HG03460 (cell line): ENCODE results near the gene LMAN1L.
"Not testable (repeated sequence)": the region's sequence is repeated elsewhere in the genome, so short reads cannot be mapped to it uniquely, and the experiment has no call there.

Experiments
- ATAC-seq: cut with Tn5 transposase; IDR thresholded peaks from one replicate; pipeline ENCODE4 v1.9.1; 2021; ENCODE audit not compliant: unreplicated experiment

LMAN1L gene

DNA sequence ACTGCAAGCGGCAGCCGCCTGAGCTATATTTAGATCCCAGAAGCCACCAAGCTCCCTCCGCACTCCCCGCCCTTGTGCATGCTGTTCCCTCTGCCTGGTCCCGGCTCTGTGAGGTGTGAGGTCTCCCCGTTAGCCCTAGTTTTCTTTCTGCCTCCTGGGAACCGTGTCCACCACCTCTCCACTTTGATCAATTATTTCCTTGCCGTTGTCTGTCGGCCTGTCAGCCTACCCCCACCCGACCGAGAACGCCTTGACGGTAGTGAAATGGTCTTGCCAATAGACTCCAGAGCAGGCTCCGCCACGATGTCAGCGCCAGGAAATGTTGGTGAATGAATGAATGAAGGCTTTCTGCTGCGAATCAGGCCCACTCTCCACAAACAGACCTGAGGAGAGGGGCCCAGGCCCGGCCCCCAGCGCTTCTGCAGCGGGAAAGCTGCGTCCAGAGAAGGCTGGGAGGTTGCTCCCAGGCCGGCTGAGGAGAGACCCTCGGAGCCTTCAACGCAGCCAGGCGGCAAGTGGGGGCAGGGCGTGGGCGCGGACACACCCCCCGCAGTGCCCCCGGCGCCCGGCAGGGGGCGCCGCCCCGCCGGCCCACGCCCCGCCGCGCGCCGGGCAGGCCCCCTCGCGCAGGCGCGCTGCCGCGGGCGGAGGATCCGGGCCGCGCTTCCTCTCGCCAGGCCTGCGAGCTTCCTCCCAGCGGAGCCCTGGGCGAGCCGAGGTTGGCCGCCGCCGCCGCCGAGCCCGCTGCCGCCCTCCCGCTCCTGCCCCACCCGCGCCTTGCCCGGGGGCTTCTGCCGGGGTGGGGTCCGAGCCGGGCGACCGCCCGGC is 31.0 kb upstream of the LMAN1L start, which contains the start of gene CSK:
CSK (plus strand) TSS at position 650 of the 828 bp plus-strand sequence. CDS start 16,218 bp downstream, outside the sequence.
- peak; percentile 18 for ATAC-seq

DNA sequence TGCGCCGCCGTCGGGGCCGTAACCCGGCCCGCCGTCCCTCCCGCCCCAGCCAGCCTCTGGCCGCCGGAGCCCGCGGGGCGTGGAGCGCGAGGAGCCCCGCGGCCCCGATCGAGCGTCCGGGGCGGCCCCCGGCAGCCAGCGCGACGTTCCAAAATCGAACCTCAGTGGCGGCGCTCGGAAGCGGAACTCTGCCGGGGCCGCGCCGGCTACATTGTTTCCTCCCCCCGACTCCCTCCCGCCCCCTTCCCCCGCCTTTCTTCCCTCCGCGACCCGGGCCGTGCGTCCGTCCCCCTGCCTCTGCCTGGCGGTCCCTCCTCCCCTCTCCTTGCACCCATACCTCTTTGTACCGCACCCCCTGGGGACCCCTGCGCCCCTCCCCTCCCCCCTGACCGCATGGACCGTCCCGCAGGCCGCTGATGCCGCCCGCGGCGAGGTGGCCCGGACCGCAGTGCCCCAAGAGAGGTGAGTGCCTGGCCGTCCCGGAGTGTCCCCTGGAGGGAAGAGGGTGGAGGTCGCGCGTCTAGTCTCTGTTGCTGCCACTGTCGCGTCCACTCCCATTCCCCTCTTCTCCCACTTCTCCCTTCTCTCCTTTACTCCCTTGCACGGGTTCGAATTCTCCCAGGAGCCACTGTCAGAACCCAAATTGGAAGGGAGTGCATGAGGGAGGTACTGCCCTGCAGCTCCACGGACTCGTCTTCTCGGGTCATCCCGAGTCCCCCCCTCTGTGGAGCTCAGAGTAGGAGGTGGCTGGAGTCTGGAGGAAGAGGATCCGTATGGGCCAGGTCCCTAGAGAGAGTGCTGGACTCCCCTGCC is 30.2 kb upstream of the LMAN1L start:
- no peak for ATAC-seq

DNA sequence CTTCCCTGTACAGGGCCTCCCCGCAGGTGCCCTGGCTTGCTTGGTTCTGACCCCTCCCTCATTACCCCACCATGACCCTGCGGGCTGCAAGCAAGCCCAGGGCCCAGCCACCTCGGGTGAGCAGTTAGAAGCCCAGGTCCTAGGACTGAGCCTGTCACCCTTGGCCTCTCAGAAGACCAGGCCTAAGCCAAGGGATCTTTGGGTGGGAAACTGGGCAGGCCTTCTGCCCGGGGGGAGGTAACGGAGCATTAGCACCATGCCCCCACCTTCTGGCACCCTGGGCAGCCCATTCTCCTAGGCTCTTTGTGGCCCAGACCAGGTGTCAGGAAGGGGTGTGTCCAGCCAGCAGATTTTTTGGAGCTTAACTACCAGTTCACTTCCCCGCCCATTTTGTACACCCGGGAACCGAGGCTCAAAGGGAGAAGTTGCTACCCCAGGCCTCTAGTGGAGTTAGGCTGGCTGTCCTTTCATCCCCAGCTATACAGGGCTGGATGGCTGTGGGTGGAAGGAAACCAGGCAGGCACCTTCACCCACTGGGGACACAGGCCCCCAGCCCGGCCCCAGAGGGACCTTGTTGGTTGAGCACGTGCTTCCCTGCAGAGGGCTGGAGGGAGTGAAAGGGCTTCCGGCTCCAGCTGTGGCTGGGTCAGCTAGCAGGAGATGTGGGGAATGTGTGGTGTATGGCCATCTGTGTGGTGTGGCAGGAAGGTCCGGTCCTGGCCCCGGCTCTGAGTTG is 29.4 kb upstream of the LMAN1L start:
- ATAC-seq: no peak

DNA sequence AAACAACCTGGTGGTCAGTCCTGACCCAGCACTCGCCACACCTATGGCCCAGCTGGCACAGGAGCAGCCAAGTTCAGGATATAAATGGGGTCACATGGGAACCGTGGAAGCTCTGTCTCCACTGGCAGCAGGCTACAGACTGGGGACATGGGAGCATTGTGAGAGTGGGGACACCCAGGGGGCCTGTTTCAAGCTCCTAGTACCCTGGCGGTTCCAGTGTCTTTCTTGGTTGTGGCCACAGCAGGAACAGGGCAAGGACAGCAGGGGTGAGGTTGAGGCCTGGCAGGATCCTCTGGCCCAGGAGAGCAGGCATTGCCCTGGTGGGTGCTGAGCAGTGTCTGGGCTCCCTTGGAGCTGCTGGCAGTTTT is 28.8 kb upstream of the LMAN1L start:
- no peak for ATAC-seq

DNA sequence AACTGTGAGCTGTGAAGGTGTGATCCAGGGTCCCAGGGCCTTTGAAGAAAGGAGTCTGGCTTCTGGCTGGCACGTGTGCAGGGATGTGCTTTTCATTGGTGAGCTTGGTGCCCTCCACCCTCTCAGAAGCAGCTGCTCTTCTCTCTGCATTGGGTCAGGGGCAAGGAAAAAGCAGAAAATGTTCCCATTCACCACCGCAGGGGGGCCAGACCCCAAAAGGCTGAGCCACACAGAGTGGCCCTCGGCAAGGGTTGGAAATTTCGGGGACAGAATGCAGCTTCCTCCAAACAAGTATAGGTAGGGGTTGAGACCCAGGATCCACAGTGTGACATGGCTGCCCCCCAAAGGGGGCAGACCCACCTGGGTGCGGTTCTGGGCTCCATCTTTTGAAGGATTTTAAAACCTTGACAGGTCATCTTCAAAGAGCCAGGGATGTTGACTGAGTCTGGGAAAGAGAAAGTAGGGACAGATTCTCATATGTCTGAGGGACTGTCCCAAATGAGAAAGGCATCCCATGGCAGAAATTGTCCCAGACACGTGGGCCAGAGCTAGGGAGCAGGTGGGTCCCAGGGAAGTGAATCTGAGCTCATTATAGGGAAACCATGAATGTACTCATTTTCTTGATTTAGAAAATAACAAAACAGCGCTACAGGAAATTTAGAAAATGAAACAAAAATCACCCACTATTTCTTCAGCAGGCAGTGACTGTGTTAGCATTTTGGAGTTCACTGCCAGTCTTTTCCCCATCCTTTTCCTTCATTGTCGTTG is 28.0 kb upstream of the LMAN1L start:
- no peak for ATAC-seq

DNA sequence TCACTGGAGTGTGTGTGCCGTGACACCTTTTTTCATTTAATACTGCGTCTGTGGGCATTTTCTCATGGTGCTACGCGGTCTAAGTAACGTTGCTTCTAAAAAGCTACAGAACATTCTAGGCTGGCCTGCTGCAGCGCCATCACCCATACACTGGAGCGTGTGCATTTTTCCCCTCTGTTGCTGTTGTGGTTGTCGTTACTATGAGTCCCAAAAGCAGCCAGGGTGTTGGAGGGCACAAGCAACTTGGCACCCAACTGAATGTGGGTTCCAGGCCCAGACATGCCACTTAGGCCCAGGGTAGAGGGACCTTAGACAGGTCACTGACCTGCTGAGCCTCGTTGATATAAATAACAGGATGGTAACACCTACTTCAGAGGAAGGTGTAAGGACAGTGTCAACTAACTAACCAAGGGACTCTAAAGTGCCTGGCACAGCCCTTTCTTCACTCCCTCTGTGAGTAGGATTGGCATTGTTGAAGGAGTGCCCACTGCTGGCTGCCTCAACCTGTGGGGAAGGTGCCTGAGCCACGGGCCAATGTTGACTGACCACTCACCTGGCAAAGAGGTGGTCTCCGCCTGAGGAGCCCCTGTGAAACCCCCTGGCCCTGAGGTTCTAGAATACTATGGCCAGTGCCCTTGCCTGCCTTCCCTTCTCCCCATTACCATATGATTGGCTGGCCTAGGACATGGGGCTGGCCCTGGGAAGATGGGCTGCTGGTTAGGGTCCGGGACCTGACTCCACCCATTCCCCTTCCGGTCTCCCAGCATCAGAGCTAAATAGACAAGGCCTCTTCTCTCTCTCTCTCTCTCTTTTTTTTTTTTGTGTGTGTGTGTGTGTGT is 27.2 kb upstream of the LMAN1L start:
- ATAC-seq: no peak

DNA sequence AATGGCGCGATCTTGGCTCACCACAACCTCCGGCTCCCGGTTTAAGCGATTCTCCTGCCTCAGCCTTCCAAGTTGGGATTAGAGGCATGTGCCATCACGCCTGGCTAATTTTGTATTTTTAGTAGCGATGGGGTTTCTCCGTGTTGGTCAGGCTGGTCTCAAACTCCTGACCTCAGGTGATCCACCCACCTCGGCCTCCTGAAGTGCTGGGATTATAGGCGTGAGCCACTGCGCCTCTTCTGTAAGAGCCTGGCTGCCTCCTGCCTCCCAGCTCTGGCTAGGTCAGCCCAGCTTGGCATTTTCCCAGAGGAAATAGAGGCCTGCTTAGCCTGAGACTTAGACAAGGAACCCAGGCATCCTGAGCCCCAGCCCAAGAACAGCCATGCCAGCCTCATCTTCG is 26.6 kb upstream of the LMAN1L start:
- not testable (repeated sequence) for ATAC-seq

DNA sequence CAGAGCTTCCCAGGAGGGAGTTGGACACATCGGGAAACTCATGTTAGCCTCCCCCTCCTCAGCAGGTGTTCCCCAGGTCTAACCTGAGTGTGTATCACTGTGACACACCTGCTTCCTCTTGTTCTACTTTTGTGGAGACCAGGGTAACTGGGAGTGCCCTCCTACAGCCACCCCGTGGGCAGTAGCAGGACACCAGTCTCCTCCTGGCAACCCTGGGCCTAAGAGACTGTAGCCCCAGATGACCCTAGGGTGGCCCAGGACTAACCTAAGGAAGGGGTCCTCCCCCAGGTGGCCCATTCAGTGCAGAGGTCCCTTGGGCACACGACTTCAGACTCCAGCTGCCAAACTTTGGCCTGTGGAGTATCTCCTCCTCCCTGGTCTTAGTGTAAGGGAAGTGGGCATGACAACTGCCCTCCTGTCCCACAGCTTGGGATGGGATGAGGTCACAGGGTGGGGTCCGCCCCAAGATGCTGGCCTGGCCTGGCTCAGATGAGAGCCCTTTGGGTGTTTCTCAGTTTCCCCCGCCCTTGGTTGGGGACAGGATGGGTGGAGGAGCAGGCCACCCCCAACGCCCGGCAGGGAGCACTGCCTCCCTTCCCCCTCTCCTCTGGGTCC is 26.0 kb upstream of the LMAN1L start:
- ATAC-seq: no peak

DNA sequence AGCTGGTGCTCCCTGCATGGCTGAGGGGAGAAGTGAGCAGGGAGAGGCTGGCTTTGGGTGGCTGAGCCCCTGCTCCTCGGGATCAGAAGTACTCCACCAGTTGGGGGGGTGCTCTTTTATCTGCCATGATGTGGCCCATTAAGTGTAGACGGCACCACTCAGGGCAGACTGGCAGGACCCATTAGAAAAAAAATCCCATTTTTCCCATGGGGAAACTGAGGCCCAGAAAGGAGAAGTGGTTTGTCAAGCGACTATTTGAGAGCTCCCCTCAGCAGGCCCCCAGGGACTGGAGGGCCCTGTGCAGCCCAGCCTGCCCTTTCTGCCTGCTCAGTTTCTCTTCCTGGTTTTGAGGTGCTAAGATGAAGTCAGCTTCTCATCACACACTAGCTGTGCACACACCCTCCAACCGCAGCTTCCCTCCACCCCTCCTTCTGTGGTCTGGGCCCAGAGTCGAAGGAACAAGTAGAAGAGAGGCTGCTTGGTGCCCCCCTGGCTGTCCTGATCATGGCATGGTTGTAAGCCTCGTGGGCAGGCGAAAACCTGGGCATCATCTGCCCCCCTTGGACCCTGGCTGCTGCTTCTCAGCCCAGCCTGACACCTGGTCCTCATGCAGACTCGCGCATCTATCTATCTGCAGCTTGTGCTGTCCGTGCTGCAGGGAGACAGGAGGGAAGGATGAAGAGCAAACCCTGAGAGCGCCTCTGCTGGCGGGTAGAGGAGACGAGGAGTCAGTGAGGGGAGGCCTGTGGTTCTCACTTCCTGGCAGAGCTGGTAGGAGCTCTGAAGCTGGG is 25.2 kb upstream of the LMAN1L start:
- peak; percentile 42 for ATAC-seq

DNA sequence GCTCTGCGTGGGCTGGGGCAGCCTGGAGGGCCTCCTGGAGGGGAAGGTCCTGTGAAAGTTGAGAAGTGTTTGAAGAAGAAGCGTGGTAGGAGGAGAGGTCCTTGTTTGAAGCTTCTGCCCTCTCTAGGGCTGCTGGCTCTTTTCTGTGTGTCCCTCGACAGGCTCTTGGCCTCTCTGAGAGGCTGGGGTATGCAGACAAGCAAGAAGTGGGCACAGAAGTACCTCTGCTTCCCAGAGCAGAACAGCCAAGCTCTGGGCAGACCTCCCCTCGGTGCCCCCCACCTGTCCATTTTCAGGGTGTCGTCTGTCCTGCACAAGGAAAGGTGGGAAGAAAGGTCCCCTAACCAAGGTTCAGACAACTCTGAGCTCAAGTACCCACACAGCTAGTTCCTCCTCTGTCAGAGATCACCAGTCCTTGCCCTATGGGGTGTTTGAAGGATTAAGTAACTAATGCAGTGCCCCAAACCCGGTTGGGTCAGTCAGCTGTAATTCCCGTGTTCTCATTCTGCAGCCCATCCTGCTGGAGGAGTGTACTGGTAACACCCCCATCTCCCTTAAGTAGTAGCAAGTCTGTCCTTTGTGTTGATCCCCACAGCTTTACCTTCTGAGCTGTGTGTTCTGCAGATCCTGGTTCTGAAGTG is 24.5 kb upstream of the LMAN1L start:
- ATAC-seq: no peak

DNA sequence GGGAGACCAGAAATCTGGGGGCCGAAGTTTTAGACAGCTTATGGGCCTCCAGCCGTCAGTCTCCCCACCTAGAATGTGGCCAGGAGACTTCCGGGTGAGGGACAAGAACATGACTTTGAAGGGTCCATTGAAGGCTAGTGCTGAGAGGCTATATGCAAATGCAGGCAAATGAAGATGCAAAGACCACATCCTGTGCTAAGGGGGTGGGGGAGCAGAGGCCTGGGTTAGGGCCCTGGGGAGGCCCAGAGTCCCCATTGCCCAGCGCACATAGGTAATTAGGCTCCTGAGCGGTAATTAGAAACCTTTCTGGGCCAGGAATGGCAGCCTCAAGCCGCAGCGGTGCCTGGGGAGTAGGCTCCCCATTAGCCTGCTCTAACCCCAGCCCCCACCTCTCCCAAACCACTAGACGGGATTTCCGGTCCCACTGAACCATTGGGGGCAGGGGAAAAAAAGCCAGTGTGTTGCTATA is 23.9 kb upstream of the LMAN1L start:
- ATAC-seq: peak; percentile 27

DNA sequence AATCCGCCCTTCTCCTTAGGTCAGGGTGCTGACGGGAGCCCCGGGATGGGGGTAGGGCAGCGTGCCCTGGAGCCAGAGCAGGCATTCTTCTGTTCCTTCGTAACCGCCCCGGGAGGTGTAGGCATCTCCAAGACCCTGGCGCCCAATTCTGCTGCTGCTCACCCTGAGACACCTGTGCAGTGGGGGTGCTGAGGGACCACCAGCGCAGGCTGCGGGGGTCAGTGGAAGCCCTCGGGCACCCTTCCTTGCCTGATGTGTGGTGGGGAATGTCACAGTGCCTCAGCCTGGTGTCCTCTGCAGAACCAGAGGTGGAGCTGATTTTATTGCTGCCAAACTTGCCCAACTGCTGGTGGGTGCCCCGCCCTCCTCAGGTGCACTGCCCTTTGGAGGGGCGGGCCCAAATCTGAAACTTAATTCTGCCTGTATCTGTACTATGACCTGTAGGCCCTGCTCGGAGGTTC is 23.4 kb upstream of the LMAN1L start:
- ATAC-seq: no peak

DNA sequence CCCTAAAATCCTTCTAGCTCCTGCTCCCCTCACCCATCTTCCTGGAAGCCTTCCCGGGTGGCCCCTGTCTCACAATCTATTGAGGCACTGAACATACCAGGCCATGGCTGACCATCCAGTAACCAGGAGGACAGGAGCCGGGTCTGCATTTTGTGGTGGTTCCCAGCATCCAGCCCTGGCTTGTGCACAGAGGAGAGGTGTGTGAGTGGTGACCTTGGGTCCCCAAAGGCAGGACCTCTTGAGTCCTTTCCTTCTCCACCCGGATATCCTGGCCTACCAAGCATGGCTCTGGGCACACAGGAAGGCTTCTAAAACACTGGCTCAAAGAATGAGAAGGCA is 22.9 kb upstream of the LMAN1L start:
- no peak for ATAC-seq

DNA sequence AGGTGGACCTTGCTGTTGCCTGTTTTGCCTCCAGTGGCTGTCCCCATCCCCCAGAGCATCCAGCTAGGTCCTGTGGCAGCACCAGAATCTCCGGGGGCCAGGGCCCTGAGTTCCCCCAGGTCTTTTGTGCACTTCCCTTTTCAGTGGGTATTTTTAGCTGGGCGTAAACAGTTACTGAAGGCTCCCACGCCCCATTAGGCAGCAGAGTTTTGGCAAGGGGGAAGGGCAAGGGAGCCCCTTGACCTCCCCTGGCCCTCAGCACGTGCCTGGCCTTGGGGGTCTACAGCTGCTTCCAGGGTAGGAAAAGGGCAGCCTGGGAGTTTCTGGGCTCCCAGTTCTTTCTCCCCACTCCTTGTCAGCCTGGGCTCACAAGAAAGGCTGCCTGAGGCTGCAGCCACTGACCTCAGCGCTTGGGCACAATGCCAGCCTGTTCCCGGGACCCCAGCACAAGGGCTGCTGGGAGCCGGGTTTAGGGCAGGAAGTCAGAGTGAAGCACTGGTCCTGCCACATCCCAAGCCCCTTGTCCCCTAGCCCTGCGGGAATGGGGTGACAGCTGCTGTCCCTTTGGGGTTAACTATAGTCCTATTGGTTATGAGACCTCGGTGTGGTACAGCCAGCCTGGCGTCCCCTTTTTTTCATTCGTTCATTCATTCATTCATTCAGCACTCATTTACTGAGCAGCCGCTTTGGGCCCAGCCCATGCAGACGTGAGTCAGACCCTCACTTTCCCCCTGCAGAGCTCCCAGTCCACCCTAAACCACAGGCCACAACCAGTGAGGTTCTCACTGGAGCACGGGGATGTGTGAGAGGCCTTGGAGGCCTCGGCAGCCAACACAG is 22.3 kb upstream of the LMAN1L start:
- ATAC-seq: no peak

DNA sequence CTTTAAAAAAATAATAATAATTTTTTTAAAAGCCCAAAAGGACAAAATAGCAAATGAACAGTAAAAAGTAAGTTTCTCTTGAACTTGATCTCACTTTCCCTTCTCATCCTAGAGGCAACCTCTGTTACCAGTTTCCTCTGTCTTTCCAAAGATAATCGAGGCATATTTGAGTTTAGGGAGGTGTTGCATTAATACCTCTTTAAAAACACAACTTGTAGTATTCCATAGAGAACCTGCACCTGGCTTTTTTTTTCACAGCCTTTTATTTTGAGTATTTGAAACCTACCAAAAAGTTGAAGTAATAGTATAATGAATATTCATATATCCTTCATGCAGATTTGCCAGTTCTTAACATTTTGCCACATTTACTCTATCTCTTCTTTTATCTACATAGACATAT is 21.6 kb upstream of the LMAN1L start:
- ATAC-seq: no peak

DNA sequence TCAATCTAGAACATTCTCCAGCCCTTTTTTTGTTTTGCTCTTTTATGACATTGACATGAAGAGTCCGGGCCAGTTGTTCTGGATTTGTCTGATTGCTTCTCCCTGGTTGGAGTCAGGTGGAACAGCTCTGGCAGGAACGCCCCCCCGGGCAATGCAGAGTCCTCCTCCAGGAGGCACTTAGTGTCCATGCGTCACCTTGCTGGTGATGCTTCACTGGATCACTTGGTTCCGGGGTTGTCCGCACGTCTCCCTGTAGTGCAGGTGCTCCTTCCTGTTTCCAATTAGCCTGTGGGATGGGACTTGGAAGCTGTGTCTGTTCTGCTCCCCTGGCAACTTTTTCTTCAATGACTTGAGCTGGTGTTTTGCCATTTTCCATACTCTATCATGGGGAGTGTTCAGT is 21.0 kb upstream of the LMAN1L start:
- no peak for ATAC-seq
